Nephron progenitor cell (in vitro differentiated cells): Measurements from ENCODE around the gene ALX4.
A peak's percentile ranks its signal among the peaks of the same experiment; 100 is the strongest.

Experiments
- DNase-seq: peaks from one replicate; pipeline ENCODE4 v3.0.0; 2021
- H3K27ac Mint-ChIP-seq: 2 replicates; pipeline ENCODE4 v1.8.0; 2021; ENCODE audit warnings: mild to moderate bottlenecking, moderate library complexity, mixed read lengths
- H3K27me3 Mint-ChIP-seq: 2 replicates; pipeline ENCODE4 v1.8.0; 2021; ENCODE audit warnings: mild to moderate bottlenecking, low read depth, mixed read lengths; ENCODE audit not compliant: poor library complexity
- H3K36me3 Mint-ChIP-seq: 2 replicates; pipeline ENCODE4 v1.8.0; 2021; ENCODE audit warnings: low read depth, mixed read lengths
- H3K4me1 Mint-ChIP-seq: 2 replicates; pipeline ENCODE4 v1.8.0; 2021; ENCODE audit warnings: mixed read lengths
- H3K4me3 Mint-ChIP-seq: 2 replicates; pipeline ENCODE4 v1.8.0; 2021; ENCODE audit warnings: mild to moderate bottlenecking, moderate library complexity, mixed read lengths
- H3K9me3 Mint-ChIP-seq: 2 replicates; pipeline ENCODE4 v1.8.0; 2021; ENCODE audit warnings: mild to moderate bottlenecking, moderate library complexity, mixed read lengths
- CTCF ChIP-seq: fragments of 200-600 bp; sonication (generic); IDR thresholded peaks from 2 replicates; pipeline ENCODE4 v1.5.0; 2021; ENCODE audit warnings: antibody characterized with exemption

ALX4 gene

GRCh38 chr11:44290208-44290607, 19.7 kb downstream of the ALX4 start:
- H3K27ac Mint-ChIP-seq: no peak overlapping the region
- H3K4me3 Mint-ChIP-seq: no peak overlapping the region
- no peaks in the 10 kb centered on the region for H3K36me3 Mint-ChIP-seq
- DNase-seq: no peak
- no peak for TF ChIP-seq CTCF
- peaks cover 14% of the 10 kb centered on the region for H3K4me1 Mint-ChIP-seq
- H3K9me3 Mint-ChIP-seq: no peaks in the 10 kb centered on the region
- peaks cover 75% of the 10 kb centered on the region for H3K27me3 Mint-ChIP-seq

- Mint-ChIP-seq H3K27me3 (peaks cover 74% of the 10 kb centered on the region), H3K4me3 (no peak overlapping the region), H3K9me3 (no peaks in the 10 kb centered on the region), H3K27ac (no peak overlapping the region), H3K36me3 (no peaks in the 10 kb centered on the region), H3K4me1 (peaks cover 16% of the 10 kb centered on the region)
- no peak for DNase-seq
- TF ChIP-seq CTCF: no peak
Measured at GRCh38 chr11:44288133-44288526, 21.8 kb downstream of the ALX4 start.

GRCh38 chr11:44286911-44287310, 23.0 kb downstream of the ALX4 start:
- Mint-ChIP-seq H3K9me3 (peaks cover 6% of the 10 kb centered on the region), H3K4me1 (peaks cover 23% of the 10 kb centered on the region), H3K27ac (no peak overlapping the region), H3K4me3 (no peak overlapping the region), H3K27me3 (peaks cover 62% of the 10 kb centered on the region), H3K36me3 (peaks cover 4% of the 10 kb centered on the region)
- DNase-seq: no peak
- TF ChIP-seq CTCF: no peak

GRCh38 chr11:44286268-44286880, 23.6 kb downstream of the ALX4 start:
- TF ChIP-seq CTCF: peak; percentile 90
- Mint-ChIP-seq H3K4me1 (peaks cover 28% of the 10 kb centered on the region), H3K36me3 (peaks cover 4% of the 10 kb centered on the region), H3K27ac (no peak overlapping the region), H3K9me3 (peaks cover 10% of the 10 kb centered on the region), H3K4me3 (no peak overlapping the region), H3K27me3 (peaks cover 57% of the 10 kb centered on the region)
- DNase-seq: peak; percentile 75

- H3K4me1 Mint-ChIP-seq: peaks cover 34% of the 10 kb centered on the region
- H3K9me3 Mint-ChIP-seq: peaks cover 13% of the 10 kb centered on the region
- H3K36me3 Mint-ChIP-seq: peaks cover 9% of the 10 kb centered on the region
- TF ChIP-seq CTCF: no peak
- DNase-seq: no peak
- H3K27ac Mint-ChIP-seq: no peak overlapping the region
- no peak overlapping the region for H3K4me3 Mint-ChIP-seq
- peaks cover 57% of the 10 kb centered on the region for H3K27me3 Mint-ChIP-seq
Measured at GRCh38 chr11:44285756-44286155, 24.2 kb downstream of the ALX4 start.

- peaks cover 10% of the 10 kb centered on the region for H3K36me3 Mint-ChIP-seq
- no peak for TF ChIP-seq CTCF
- peaks cover 13% of the 10 kb centered on the region for H3K9me3 Mint-ChIP-seq
- H3K4me3 Mint-ChIP-seq: no peak overlapping the region
- no peak for DNase-seq
- peaks cover 45% of the 10 kb centered on the region for H3K4me1 Mint-ChIP-seq
- no peak overlapping the region for H3K27ac Mint-ChIP-seq
- peaks cover 49% of the 10 kb centered on the region for H3K27me3 Mint-ChIP-seq
Measured at GRCh38 chr11:44282620-44283019, 27.3 kb downstream of the ALX4 start.
